Sigmoid colon (tissue), 7 donors: ENCODE data around the gene FTO. TPM values are rescaled to one million over a fixed set of nuclear protein-coding genes. Genes with fewer than 3 reads are reported as not detected.
A peak's percentile ranks its signal among the peaks of the same experiment; 100 is the strongest.
"Not testable (repeated sequence)": the region's sequence is repeated elsewhere in the genome, so short reads cannot be mapped to it uniquely, and the experiment has no call there.

Experiments used
- DNase-seq: peaks from one replicate; pipeline ENCODE4 v3.0.0-alpha.2; 2019
- H3K27ac ChIP-seq, 4 donors: fragments of 200-600 bp; sonication (generic); one replicate each; pipeline ENCODE4 v1.5.1; 2016 to 2019; ENCODE audit warnings: mild to moderate bottlenecking in 1 of 4
- H3K27me3 ChIP-seq, 3 donors: fragments of 200-600 bp; sonication (generic); one replicate each; pipeline ENCODE4 v1.5.1; 2019; ENCODE audit warnings: mild to moderate bottlenecking in 1 of 3
- H3K36me3 ChIP-seq, 4 donors: fragments of 200-600 bp; sonication (generic); one replicate each; pipeline ENCODE4 v1.5.1; 2016 to 2019
- H3K4me1 ChIP-seq, 4 donors: fragments of 200-600 bp; sonication (generic); one replicate each; pipeline ENCODE4 v1.5.1; 2017 to 2019
- H3K4me3 ChIP-seq, 4 donors: fragments of 200-600 bp; sonication (generic); one replicate each; pipeline ENCODE4 v1.5.1; 2017 to 2019; ENCODE audit warnings: mild to moderate bottlenecking in 2 of 4, moderate library complexity in 1 of 4
- H3K9me3 ChIP-seq, 4 donors: fragments of 200-600 bp in 3 of 4; sonication (generic) in 3 of 4; one replicate each; pipeline versions ENCODE4 v1.5.1 to v1.6.1; 2013 to 2019
- EP300 ChIP-seq, 4 donors: sonication (generic); formaldehyde crosslinking; IDR thresholded peaks; one replicate each; pipeline ENCODE4 v1.6.1; 2017; ENCODE audit warnings: antibody characterized with exemption in 4 of 4
- POLR2A ChIP-seq, 2 donors: fragments of 450-650 bp; IDR thresholded peaks; one replicate each; pipeline ENCODE4 v1.6.1; 2016; ENCODE audit warnings: antibody characterized with exemption in 2 of 2, mild to moderate bottlenecking in 2 of 2, moderate library complexity in 2 of 2
- POLR2AphosphoS5 ChIP-seq, 4 donors: sonication (generic); formaldehyde crosslinking; IDR thresholded peaks; one replicate each; pipeline ENCODE4 v1.6.1; 2017; ENCODE audit warnings: antibody characterized with exemption in 4 of 4
- WGBS, 2 donors: extraction: QIAGEN DNeasy Blood & Tissue Kit; methylation state at CpG; one replicate each; pipeline ENCODE4 v1.1.7; 2013; 5-methylcytosine and 5-hydroxymethylcytosine counted together
- intact Hi-C: fragments of 100-400 bp; cut with DNase I; formaldehyde crosslinking; loops from one replicate; pipeline ENCODE4 v1.15.1; 2023
- polyA plus RNA-seq, 3 donors: library from polyadenylated mRNA; stranded (reverse); fragments of 200-250 nt; gene quantifications; one replicate each; pipeline ENCODE4 v1.2.3, GENCODE V29; 2013
- total RNA-seq, 4 donors: library from RNA; depleted of rRNA; stranded (reverse); fragments of >200 nt; gene quantifications; one replicate each; pipeline ENCODE4 v1.1.0, GENCODE V29; 2016
- TF ChIP-seq, protein P1 (sequence below), 4 experiments: fragments of 450-650 bp in 3 of 4; fragments of 200-600 bp in 1 of 4; IDR thresholded peaks; one replicate each; pipeline ENCODE4 v1.5.1; 2016 to 2019; ENCODE audit warnings: antibody characterized with exemption in 4 of 4, mild to moderate bottlenecking in 3 of 4, moderate library complexity in 2 of 4
- donor health status: healthy with polysubstance abuse.
- donor health status: Bipolar disorder and iron deficiency.
- donor health status: healthy.

The FTO gene
- total and polyA plus RNA-seq, 7 donors, result 9.9 to 97.2 (median 77.8) TPM

DNA sequence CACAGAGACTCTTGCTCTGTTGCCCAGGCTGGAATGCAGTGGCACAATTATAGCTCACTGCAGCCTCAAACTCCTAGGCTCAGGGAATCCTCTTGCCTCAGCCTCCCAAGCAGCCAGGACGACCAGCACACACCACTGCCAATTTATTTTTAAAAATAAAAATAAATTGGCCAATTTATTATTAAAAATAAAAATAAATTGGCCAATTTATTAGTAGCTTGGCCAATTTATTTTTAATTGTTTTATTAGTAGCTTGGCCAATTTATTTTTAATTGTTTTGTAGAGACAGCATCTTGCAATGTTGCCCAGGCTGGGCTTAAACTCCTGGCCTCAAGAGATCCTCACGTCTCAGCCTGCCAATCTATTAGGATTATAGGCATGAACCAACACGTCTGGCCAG lies 184.3 kb downstream of the FTO start:
- Histone ChIP-seq H3K9me3 (no peaks in the 10 kb centered on the region), H3K27me3 (no peaks in the 10 kb centered on the region), H3K27ac (no peak overlapping the region), H3K4me3 (no peak overlapping the region), H3K4me1 (peaks cover 0 to 5% (median 0%) of the 10 kb centered on the region in 4 donors), H3K36me3 (peaks cover 0 to 28% (median 0%) of the 10 kb centered on the region in 4 donors)
- TF ChIP-seq POLR2A (IDR thresholded peaks at IDR 0.05), result no peak
- TF ChIP-seq POLR2AphosphoS5 (IDR thresholded peaks at IDR 0.05), result no peak
- TF ChIP-seq, protein P1, sequence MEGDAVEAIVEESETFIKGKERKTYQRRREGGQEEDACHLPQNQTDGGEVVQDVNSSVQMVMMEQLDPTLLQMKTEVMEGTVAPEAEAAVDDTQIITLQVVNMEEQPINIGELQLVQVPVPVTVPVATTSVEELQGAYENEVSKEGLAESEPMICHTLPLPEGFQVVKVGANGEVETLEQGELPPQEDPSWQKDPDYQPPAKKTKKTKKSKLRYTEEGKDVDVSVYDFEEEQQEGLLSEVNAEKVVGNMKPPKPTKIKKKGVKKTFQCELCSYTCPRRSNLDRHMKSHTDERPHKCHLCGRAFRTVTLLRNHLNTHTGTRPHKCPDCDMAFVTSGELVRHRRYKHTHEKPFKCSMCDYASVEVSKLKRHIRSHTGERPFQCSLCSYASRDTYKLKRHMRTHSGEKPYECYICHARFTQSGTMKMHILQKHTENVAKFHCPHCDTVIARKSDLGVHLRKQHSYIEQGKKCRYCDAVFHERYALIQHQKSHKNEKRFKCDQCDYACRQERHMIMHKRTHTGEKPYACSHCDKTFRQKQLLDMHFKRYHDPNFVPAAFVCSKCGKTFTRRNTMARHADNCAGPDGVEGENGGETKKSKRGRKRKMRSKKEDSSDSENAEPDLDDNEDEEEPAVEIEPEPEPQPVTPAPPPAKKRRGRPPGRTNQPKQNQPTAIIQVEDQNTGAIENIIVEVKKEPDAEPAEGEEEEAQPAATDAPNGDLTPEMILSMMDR (IDR thresholded peaks at IDR 0.05), result no peak
- TF ChIP-seq EP300 (IDR thresholded peaks at IDR 0.05), result no peak
- intact Hi-C loops, result no loop called here
- DNase-seq, result no peak
- WGBS, 2 donors, result 92 to 93% methylated on average over 3 of the region's 3 CpGs

DNA sequence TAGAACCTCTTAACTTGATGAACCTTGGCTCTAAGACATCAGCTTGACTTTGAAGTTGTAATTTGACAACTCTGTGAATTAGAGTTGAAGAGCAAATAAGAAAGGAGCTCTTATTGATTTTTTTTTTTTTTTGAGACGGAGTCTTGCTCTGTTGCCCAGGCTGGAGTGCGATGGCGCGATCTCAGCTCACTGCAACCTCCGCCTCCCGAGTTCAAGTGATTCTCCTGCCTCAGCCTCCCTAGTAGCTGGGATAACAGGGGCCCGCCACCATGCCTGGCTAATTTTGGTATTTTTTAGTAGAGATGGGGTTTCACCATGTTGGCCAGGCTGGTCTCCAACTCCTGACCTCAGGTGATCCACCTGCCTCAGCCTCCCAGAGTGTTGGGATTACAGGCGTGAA lies 186.9 kb downstream of the FTO start:
- Histone ChIP-seq H3K4me1 (peaks cover 0 to 16% (median 9%) of the 10 kb centered on the region in 4 donors), H3K36me3 (peaks cover 0 to 22% (median 0%) of the 10 kb centered on the region in 4 donors)
- H3K27ac ChIP-seq, H3K27me3 ChIP-seq, H3K9me3 ChIP-seq, DNase-seq, H3K4me3 ChIP-seq: not testable (repeated sequence)
- intact Hi-C loops, result loop anchor here (10.0 kb wide), 1 partner anchor 394 kb away; the partner anchor contains the start of gene IRX3
- WGBS, 2 donors, result 94 to 95% methylated on average over 8 of the region's 8 CpGs

DNA sequence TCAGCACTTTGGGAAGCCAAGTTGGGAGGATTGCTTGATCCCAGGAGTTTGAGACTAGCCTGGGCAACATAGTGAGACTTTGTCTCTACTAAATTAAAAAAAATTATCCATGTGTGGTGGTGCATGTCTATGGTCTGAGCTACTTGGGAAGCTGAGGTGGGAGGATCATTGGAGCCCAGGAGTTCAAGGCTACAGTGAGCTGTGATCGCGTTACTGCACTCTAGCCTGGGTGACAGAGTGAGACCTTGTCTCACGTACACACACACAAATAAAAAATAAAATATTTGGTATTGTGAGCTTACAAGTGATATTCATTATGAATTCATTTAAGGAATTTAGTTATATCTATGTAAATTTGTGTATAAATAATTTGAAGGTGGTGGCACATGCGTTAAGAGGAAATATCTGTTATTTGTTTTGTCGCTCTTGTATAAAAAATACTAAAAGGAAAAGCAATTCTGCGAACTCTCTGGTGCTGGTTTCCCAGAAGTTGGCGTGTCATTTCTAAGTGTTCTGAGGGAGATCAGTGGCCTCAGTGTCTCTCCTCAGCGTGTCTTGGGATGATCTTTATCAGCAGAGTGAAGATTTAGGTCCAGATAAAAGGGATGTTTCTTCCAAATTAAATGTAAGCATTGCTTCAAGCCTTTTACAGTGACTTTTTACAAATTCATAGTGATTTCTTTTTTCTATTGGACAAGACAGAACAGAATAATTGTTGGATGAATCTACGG lies 187.6 kb downstream of the FTO start:
- H3K9me3 ChIP-seq, result no peaks in the 10 kb centered on the region
- no peaks in the 10 kb centered on the region for H3K27me3 ChIP-seq
- 72 to 81% methylated on average over 9 of the region's 9 CpGs for WGBS, 2 donors
- intact Hi-C loops, result loop anchor here (10.0 kb wide), 1 partner anchor 393 kb away; the partner anchor contains the start of gene IRX3
- peaks cover 0 to 22% (median 0%) of the 10 kb centered on the region in 4 donors for H3K36me3 ChIP-seq
- H3K4me3 ChIP-seq, result no peak overlapping the region
- H3K4me1 ChIP-seq, result peaks cover 0 to 16% (median 9%) of the 10 kb centered on the region in 4 donors
- TF ChIP-seq, protein P1 (IDR thresholded peaks at IDR 0.05), result no peak
- TF ChIP-seq POLR2AphosphoS5 (IDR thresholded peaks at IDR 0.05) (no peak), POLR2A (IDR thresholded peaks at IDR 0.05) (no peak), EP300 (IDR thresholded peaks at IDR 0.05) (no peak)
- DNase-seq, result no peak
- no peak overlapping the region for H3K27ac ChIP-seq

DNA sequence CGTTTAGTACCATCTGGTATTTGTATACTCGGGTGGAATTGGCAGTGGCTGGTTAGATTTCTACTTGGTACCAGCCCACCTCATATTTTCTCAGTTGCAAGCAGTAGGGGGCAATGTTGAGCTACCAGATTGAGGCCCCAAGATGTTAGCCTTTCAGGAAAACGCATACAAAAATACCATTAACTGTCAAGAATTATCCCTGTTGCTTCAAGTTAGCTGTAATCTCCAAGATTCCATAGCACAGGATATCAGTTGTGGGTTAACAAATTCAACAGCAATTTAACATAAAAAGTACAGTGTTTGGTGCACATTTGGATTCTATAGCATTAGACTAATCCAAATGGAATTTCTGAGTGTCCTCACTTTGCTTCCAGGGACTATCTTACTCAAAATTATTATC lies 188.2 kb downstream of the FTO start:
- intact Hi-C loops, result loop anchor here (10.0 kb wide), 1 partner anchor 393 kb away; the partner anchor contains the start of gene IRX3
- peaks cover 0 to 22% (median 0%) of the 10 kb centered on the region in 4 donors for H3K36me3 ChIP-seq
- H3K27ac ChIP-seq, result no peak overlapping the region
- no peak overlapping the region for H3K4me3 ChIP-seq
- peaks cover 0 to 16% (median 12%) of the 10 kb centered on the region in 4 donors for H3K4me1 ChIP-seq
- H3K9me3 ChIP-seq, result no peaks in the 10 kb centered on the region
- 4 to 27% methylated on average over 3 of the region's 3 CpGs for WGBS, 2 donors
- TF ChIP-seq, protein P1 (IDR thresholded peaks at IDR 0.05), result peak; percentile 15 to 66 (median 46)
- TF ChIP-seq EP300 (IDR thresholded peaks at IDR 0.05), result no peak
- no peak for DNase-seq
- H3K27me3 ChIP-seq, result no peaks in the 10 kb centered on the region

DNA sequence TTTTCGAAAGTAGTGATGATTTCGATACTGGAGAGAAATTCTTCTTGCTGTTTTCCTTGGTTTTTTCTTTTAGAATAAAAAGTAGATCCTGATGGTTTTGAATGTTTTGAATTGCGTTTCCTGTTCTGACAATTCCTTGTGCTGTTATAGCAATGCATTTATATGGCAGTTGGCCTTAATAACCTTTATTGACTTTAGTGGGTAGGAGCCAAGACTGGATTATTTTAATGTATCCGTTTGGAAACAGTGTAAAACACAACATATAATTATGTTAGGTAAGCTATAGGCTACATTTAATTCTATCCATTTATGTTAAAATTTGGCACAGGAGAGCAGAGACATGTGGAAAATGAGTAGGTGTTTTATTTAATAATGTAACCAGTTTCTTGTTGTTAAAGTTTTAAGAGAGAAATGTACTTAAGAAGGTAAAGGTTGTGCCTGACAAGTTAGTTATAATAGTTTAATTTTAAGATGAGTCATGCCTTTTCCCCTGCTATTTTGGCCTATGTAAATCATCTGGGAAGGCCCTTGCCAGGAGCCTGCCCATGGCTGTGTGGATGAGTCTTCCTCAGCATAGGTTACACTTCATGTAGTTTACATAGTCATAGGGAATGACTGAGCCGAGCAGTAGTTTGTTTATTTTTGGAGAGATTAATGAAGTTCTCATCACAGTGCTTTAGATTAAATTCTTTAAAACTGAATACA lies 189.9 kb downstream of the FTO start:
- Histone ChIP-seq H3K4me1 (peaks cover 0 to 22% (median 14%) of the 10 kb centered on the region in 4 donors), H3K4me3 (no peak overlapping the region), H3K36me3 (peaks cover 0 to 11% (median 0%) of the 10 kb centered on the region in 4 donors), H3K27ac (no peak overlapping the region), H3K9me3 (no peaks in the 10 kb centered on the region), H3K27me3 (no peaks in the 10 kb centered on the region)
- no peak for DNase-seq
- intact Hi-C loops, result loop anchor here (10.0 kb wide), 1 partner anchor 391 kb away; the partner anchor contains the start of gene IRX3
- WGBS, 2 donors, result 14 to 67% methylated on average over 5 of the region's 5 CpGs
- TF ChIP-seq, protein P1 (IDR thresholded peaks at IDR 0.05), result no peak
- TF ChIP-seq POLR2AphosphoS5 (IDR thresholded peaks at IDR 0.05), result peak in 1 of 4 donors; percentile 16
